Endothelial cell of umbilical vein (primary cell): ENCODE data around the gene SUSD2. TPM values are rescaled to one million over a fixed set of nuclear protein-coding genes. Genes with fewer than 3 reads are reported as not detected.

Source experiments
- BruUV-seq: library from RNA; stranded (reverse); fragments of 400-500 nt; replicated peaks from 2 replicates; lab custom pipeline; 2021; lab: Mats Ljungman, UMichigan
- CTCF ChIA-PET: fragments of 300-600, 350-600 bp; sonication (Branson Sonifier 250); formaldehyde crosslinking; loops from one replicate; lab custom pipeline; 2021; ENCODE audit warnings: antibody characterized with exemption, inconsistent platforms; lab: Charles Lee
- POLR2A ChIA-PET: fragments of 300-600, 350-600 bp; sonication (Branson Sonifier 250); formaldehyde crosslinking; loops from one replicate; lab custom pipeline; 2021; ENCODE audit warnings: antibody characterized with exemption, inconsistent platforms; lab: Charles Lee
- DNase-seq: peaks from one replicate; pipeline ENCODE4 v3.0.0-alpha.2; 2011; ENCODE audit warnings: low read depth, low spot score
- FAIRE-seq: peaks from 2 replicates; lab custom pipeline; 2011; peaks lifted over from hg19 to GRCh38; lab: Jason Lieb, UNC
- H2AFZ ChIP-seq: 2 replicates; pipeline ENCODE4 v1.6.0; 2012; ENCODE audit warnings: low read depth, low read length, control low read depth, inconsistent platforms
- H3K27ac ChIP-seq: 2 replicates; pipeline ENCODE4 v1.5.1; 2011; ENCODE audit warnings: low read depth, mild to moderate bottlenecking, control low read depth, low read length, moderate library complexity; ENCODE audit not compliant: insufficient read depth
- H3K27me3 ChIP-seq, 2 experiments: 2 replicates each; pipeline versions ENCODE4 v1.6.0 to v1.6.1; 2011; ENCODE audit warnings: low read length in 2 of 2, mixed read lengths in 1 of 2; ENCODE audit not compliant: control insufficient read depth in 2 of 2, insufficient read depth in 2 of 2
- H3K36me3 ChIP-seq, 2 experiments: 2 replicates in 1 of 2; 3 replicates in 1 of 2; pipeline ENCODE4 v1.5.1; 2011; ENCODE audit warnings: low read length in 2 of 2, mild to moderate bottlenecking in 1 of 2, moderate library complexity in 1 of 2; ENCODE audit not compliant: control insufficient read depth in 2 of 2, insufficient read depth in 2 of 2; ENCODE audit errors: extremely low read depth in 1 of 2
- H3K4me1 ChIP-seq: 3 replicates; pipeline ENCODE4 v1.5.1; 2011; ENCODE audit warnings: mild to moderate bottlenecking, low read length; ENCODE audit not compliant: control insufficient read depth, insufficient read depth; ENCODE audit errors: extremely low read depth
- H3K4me2 ChIP-seq: 2 replicates; pipeline ENCODE4 v1.6.1; 2011; ENCODE audit warnings: low read length, control low read depth, mixed read lengths; ENCODE audit not compliant: insufficient read depth
- H3K4me3 ChIP-seq, 3 experiments: fragments of 200-600 bp in 1 of 3; sonication (generic), shearing (Covaris generic) in 1 of 3; replicated peaks in 1 of 3; 2 replicates each; pipeline ENCODE4 v1.5.1; 2011 to 2016; ENCODE audit warnings: control low read depth in 3 of 3, low read length in 3 of 3, mild to moderate bottlenecking in 2 of 3, inconsistent platforms in 1 of 3, low read depth in 1 of 3, moderate library complexity in 1 of 3; ENCODE audit not compliant: insufficient read depth in 1 of 3
- H3K79me2 ChIP-seq: 2 replicates; pipeline ENCODE4 v1.6.0; 2012; ENCODE audit warnings: low read length, inconsistent platforms; ENCODE audit not compliant: control insufficient read depth, insufficient read depth
- H3K9ac ChIP-seq: replicated peaks from 2 replicates; pipeline ENCODE3; 2011; ENCODE audit warnings: low read length, control low read depth; ENCODE audit not compliant: insufficient read depth; ENCODE audit errors: extremely low read depth
- H3K9me1 ChIP-seq: replicated peaks from 3 replicates; pipeline ENCODE4 v1.6.0; 2011; ENCODE audit warnings: mild to moderate bottlenecking, low read length; ENCODE audit not compliant: control insufficient read depth, insufficient read depth; ENCODE audit errors: extremely low read depth
- H3K9me3 ChIP-seq: replicated peaks from 2 replicates; pipeline ENCODE4 v1.5.1; 2012; ENCODE audit warnings: low read length, inconsistent platforms; ENCODE audit not compliant: control insufficient read depth, insufficient read depth
- H4K20me1 ChIP-seq: replicated peaks from 2 replicates; pipeline ENCODE3; 2011; ENCODE audit warnings: mild to moderate bottlenecking, low read length; ENCODE audit not compliant: control insufficient read depth, insufficient read depth; ENCODE audit errors: extremely low read depth
- CTCF ChIP-seq, 2 donors: IDR thresholded peaks; 1 replicate in 1 of 2; 2 replicates in 1 of 2; pipeline ENCODE4 v1.5.1; 2011; ENCODE audit warnings: low read length in 2 of 2, mild to moderate bottlenecking in 2 of 2, moderate library complexity in 2 of 2, control low read depth in 1 of 2, inconsistent platforms in 1 of 2, low read depth in 1 of 2; ENCODE audit not compliant: insufficient read depth in 1 of 2; ENCODE audit errors: extremely low read depth in 1 of 2
- EZH2 ChIP-seq: IDR thresholded peaks from 2 replicates; pipeline ENCODE4 v1.6.1; 2012; ENCODE audit warnings: borderline replicate concordance, low read depth, mild to moderate bottlenecking, moderate library complexity, low read length, inconsistent platforms; ENCODE audit not compliant: severe bottlenecking
- FOS ChIP-seq: IDR thresholded peaks from 2 replicates; pipeline ENCODE4 v1.6.1; 2011; ENCODE audit warnings: mild to moderate bottlenecking, low read length, moderate library complexity, borderline replicate concordance; ENCODE audit not compliant: insufficient read depth
- GATA2 ChIP-seq: IDR thresholded peaks from 2 replicates; pipeline ENCODE4 v1.7.0; 2011; ENCODE audit warnings: low read depth, mild to moderate bottlenecking, moderate library complexity, mixed read lengths, low read length; ENCODE audit not compliant: insufficient read length, insufficient read depth
- JUN ChIP-seq: IDR thresholded peaks from 2 replicates; pipeline ENCODE4 v1.6.1; 2011; ENCODE audit warnings: borderline replicate concordance, low read depth; ENCODE audit not compliant: insufficient read length, insufficient read depth
- MYC ChIP-seq: IDR thresholded peaks from one replicate; pipeline ENCODE4 v1.6.1; 2011; ENCODE audit warnings: mild to moderate bottlenecking, low read depth, low read length
- POLR2A ChIP-seq: IDR thresholded peaks from 2 replicates; pipeline ENCODE4 v1.6.1; 2012; ENCODE audit warnings: low read depth, mild to moderate bottlenecking, control low read depth, low read length
- POLR2AphosphoS5 ChIP-seq: IDR thresholded peaks from 2 replicates; pipeline ENCODE4 v1.6.1; 2012; ENCODE audit warnings: low read depth, mild to moderate bottlenecking, control low read depth, low read length, moderate library complexity; ENCODE audit not compliant: insufficient read depth
- dilution Hi-C: fragments of 300-500 bp; cut with MboI; formaldehyde crosslinking; loops from one replicate; pipeline ENCODE4 v1.15.0; 2019; ENCODE audit warnings: low sequenced_read_pairs; ENCODE audit not compliant: extremely low pct_ligation_motif_present
- intact Hi-C: fragments of 100-400 bp; cut with micrococcal nuclease; formaldehyde crosslinking; loops from one replicate; pipeline ENCODE4 v1.10.0; 2022
- polyA plus RNA-seq, 4 experiments: library from polyadenylated mRNA; depleted of rRNA in 3 of 4; stranded (reverse) in 3 of 4; unstranded in 1 of 4; fragments of >200 nt; gene quantifications; 2 replicates each; pipeline versions ENCODE4 v1.2.1 to v1.2.3, GENCODE V29; 2011 to 2012; ENCODE audit warnings: missing spikeins in 1 of 4
- total RNA-seq: library from RNA; stranded (reverse); gene quantifications from 2 replicates; pipeline ENCODE4 v1.2.3, GENCODE V29; 2021
- TF ChIP-seq, protein P1 (sequence below): IDR thresholded peaks from 2 replicates; pipeline ENCODE4 v1.6.1; 2011; ENCODE audit not compliant: insufficient read depth, insufficient read length

The SUSD2 gene
- total and polyA plus RNA-seq, 2 donors (not counting 3 experiments of a cell fraction or from before 2014, with no cell fraction given), result 0.26 to 0.27 TPM

GRCh38 chr22:24191893-24192292 lies 10.6 kb downstream of the SUSD2 start:
- BruUV-seq, result no TSS peak

More at GRCh38 chr22:24191893-24192292, 10.6 kb downstream of the SUSD2 start:
- Histone ChIP-seq H4K20me1 (no peaks in the 10 kb centered on the region), H3K27me3 (no peaks in the 10 kb centered on the region), H3K9ac (no peak overlapping the region), H3K4me1 (peaks cover 9% of the 10 kb centered on the region), H2AFZ (no peak overlapping the region), H3K27ac (no peak overlapping the region), H3K4me2 (no peak overlapping the region), H3K4me3 (no peak overlapping the region), H3K79me2 (no peaks in the 10 kb centered on the region), H3K36me3 (no peaks in the 10 kb centered on the region), H3K9me3 (no peaks in the 10 kb centered on the region), H3K9me1 (no peaks in the 10 kb centered on the region)
- ChIA-PET CTCF (interaction anchor here (0.8 to 4.6 kb wide), 5 partner anchors 14 to 55 kb away, joined by 3 to 164 read pairs (median 33); partner anchors contain the start of gene GGT5), POLR2A (no interaction called here)
- DNase-seq (no peak), FAIRE-seq (no peak)
- dilution Hi-C loops, result no loop called here
- intact Hi-C loops, result loop anchor here (1.0 kb wide), 1 partner anchor 127 kb away; no protein-coding TSS in a partner anchor
- no peak for TF ChIP-seq CTCF (IDR thresholded peaks at IDR 0.05; ENCODE audit: extremely low read depth in 1 of 2, insufficient read depth in 1 of 2, low read depth in 1 of 2, low read length in 2 of 2)
- no peak for TF ChIP-seq EZH2
- TF ChIP-seq FOS, result no peak
- no peak for TF ChIP-seq JUN
- no peak for TF ChIP-seq POLR2A
- no peak for TF ChIP-seq MYC
- no peak for TF ChIP-seq POLR2AphosphoS5
- TF ChIP-seq, protein P1, sequence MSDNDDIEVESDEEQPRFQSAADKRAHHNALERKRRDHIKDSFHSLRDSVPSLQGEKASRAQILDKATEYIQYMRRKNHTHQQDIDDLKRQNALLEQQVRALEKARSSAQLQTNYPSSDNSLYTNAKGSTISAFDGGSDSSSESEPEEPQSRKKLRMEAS, result no peak
- no peak for TF ChIP-seq GATA2
